NCI-H1092 (cell line): ENCODE results near the gene GOLGA8R.
"Not testable (repeated sequence)": the region's sequence is repeated elsewhere in the genome, so short reads cannot be mapped to it uniquely, and the experiment has no call there.

Experiments used
- DNase-seq: peaks from one replicate; lab custom pipeline; 2025; lab: John Stamatoyannopoulos, UW

The GOLGA8R gene, protein sequence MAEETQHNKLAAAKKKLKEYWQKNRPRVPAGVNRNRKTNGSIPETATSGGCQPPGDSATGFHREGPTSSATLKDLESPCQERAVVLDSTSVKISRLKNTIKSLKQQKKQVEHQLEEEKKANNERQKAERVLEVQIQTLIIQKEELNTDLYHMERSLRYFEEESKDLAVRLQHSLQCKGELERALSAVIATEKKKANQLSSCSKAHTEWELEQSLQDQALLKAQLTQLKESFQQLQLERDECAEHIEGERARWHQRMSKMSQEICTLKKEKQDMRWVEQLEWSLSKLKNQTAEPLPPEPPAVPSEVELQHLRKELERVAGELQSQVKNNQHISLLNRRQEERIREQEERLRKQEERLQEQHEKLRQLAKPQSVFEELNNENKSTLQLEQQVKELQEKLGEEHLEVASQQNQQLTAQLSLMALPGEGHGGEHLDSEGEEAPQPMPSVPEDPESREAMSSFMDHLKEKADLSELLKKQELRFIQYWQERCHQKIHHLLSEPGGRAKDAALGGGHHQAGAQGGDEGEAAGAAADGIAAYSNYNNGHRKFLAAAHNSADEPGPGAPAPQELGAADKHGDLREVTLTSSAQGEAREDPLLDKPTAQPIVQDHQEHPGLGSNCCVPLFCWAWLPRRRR

DNA sequence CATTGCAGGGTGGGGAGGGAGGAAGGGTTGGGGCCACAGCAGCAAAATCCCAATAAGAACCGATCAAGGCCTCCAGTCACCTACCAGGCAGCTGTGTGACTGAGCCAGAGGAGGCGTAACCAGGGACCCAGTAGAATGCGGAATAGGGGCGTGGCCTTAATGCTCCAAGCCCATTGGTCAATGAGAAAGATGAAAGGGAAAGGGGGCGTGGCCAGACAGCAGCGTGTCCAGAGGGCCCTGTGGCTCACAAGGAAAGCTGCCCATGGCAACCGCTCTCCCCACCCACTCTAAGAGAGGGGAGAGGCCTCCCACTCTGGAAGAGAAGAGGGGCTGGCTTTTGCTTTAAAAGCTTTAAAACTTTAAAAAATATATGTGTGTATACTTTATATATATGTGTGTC lies at the start of gene GOLGA8R:
Gene GOLGA8R (minus strand): TSS at position 101 of the 400 bp plus-strand sequence. CDS start 98 bp downstream, at position 3.
- DNase-seq, result not testable (repeated sequence)

DNA sequence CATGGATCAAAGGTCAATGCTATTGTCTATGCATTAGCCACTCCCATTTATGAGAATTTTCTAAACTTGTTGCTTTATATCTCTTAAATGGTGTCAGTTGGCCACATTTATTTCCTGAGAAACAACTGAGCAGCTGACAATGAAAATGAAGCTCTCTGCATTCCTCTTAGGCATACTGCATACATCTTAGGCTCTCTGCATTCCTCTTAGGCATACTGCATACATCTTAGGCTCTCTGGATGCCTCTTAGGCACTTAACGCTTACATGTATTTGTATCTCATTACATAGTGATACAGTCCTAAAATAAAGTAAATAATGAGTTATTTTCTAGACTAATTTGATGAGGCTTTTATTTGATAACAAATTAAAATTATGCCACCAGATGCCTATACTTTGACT lies 49.8 kb upstream of the GOLGA8R start:
- DNase-seq, result not testable (repeated sequence)

DNA sequence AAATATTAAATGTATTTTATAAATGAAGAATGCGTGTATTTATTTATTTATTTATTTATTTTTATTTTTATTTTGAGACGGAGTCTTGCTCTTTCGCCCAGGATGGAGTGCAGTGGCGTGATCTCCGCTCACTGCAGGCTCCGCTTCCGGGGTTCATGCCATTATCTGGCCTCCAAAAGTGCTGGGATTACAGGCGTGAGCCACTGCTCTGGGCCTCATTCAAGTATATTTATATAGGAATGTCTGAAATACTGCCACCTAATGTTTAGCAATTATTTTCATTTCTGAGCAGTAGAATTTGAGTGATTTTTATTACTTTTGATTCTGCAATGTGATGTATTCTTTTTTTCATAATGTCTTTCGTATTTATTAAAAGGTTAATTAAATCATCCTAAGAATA lies 48.1 kb upstream of the GOLGA8R start:
- not testable (repeated sequence) for DNase-seq

DNA sequence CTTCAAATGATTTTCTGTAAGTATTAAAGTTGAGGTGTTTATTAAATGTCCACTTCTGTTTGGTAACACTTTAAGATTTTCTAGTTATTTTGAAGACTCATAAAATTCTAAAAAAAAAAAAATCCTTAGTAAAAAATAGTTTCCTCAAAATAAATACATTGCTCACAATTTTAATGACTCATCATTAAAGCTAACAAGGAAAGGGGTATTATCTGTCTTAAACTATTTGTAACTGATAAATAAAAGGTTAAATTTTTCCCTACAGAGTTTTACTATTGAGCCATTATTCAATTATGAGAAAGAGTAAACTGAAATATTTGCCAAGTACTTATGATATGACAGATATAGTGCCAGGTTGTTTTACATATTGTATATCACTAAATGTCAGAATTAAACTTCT lies 38.6 kb upstream of the GOLGA8R start:
- not testable (repeated sequence) for DNase-seq

DNA sequence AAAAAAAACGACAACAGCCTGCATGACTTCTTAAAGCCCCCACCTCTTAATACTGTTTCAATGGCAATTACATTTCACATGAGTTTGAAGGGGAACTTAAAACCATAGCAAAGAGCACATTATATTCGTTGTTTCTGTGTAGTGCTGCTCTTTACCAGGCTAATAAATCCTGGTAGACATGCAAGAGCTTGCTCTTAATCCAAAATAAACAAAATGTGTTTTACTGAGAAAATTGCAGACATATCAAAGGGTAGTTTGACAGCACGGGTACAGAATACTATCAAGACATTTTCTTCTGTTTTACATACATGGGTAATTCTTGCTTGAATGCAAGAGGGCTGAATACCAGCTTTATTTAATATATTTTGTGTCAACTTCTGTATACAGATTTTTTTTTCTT lies 24.3 kb upstream of the GOLGA8R start:
- not testable (repeated sequence) for DNase-seq

DNA sequence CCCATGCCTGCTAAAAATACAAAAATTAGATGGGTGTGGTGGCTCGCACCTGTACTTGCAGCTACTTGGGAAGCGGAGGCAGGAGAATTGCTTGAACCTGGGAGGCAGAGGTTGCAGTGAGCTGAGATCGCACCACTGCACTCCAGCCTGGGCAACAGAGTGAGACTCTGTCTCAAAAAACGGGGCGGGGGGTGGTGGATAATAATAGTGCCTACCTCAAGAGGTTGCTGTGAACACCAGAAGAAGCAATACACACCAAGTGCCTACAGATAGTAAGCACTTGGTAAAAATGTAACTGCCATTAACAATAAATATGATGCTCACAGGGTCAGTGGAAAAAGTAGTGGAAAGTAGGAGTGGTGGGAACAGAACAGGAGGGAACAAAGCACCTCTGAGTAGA lies 21.8 kb upstream of the GOLGA8R start:
- not testable (repeated sequence) for DNase-seq

DNA sequence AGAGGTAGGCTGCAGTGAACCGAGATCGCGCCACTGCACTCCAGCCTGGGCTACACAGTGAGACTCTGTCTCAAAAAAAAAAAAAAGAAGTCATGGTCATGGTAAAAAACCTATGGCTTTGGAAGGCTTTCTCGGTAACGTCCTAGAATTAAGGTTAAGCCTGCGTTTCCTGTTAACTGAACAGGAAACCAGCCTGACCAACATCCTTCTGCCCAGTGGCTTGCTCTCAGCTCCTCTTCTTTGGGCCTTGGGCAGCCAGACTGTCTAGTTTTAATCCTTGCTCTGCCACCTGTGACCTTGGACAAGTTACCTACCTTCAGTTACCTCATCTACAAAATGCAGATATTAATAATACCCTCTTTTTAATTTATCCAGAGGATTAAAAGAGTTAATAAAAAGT lies 6.7 kb upstream of the GOLGA8R start:
- DNase-seq, result not testable (repeated sequence)

DNA sequence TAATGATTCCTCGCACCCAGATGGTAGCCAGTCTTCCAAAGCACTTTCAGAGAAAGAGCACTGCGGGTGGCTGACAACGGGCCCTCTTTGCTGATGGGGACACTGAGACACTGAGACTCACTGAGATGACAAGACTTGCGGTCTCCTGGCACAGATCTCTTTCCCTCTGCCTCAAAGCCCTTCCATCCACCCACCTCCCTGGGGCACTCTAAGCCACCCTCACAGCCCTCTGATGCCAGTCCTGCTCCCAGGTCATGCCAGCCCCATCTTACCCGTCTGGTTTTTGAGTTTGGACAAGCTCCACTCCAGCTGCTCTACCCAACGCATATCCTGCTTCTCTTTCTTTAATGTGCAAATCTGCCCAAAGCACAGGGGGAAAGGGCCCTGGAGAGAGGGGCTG lies 6.4 kb downstream of the GOLGA8R start:
- not testable (repeated sequence) for DNase-seq

DNA sequence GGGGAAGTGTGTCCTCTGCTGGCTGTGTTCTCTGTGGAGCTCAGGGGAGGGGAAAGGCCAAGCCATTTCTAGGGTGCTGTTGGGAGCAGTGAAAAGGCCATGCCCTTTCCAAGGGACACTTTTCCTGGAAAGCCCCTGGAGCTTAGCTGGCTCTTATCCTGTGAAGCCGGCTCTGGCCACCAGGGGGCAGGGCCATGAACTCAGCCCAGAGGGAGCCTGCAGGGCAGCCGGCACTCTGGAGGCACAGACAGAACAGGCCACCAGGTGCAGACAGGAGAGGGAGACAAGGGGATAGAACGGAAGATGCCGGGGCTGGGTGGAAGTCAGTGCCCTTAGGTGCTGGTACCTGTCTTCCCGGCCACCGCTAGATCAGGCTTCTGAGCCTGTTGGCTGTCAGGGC lies 15.1 kb downstream of the GOLGA8R start:
- DNase-seq, result not testable (repeated sequence)

DNA sequence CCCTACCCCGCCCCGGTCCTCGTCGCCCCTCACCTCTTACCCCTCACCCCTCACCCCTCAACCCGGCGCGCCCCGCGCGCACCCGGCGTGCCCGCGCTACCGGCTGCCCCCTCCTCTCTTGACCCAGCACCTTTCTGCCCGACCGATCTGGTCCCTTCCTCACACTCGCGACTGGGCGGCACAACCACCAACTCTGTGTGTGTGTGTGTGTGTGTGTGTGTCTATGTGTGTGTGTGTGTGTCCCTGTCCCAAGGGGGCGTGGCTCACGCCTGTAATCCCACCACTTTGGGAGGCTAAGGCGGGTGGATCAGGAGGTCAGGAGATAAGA lies 20.4 kb downstream of the GOLGA8R start:
- DNase-seq, result not testable (repeated sequence)

DNA sequence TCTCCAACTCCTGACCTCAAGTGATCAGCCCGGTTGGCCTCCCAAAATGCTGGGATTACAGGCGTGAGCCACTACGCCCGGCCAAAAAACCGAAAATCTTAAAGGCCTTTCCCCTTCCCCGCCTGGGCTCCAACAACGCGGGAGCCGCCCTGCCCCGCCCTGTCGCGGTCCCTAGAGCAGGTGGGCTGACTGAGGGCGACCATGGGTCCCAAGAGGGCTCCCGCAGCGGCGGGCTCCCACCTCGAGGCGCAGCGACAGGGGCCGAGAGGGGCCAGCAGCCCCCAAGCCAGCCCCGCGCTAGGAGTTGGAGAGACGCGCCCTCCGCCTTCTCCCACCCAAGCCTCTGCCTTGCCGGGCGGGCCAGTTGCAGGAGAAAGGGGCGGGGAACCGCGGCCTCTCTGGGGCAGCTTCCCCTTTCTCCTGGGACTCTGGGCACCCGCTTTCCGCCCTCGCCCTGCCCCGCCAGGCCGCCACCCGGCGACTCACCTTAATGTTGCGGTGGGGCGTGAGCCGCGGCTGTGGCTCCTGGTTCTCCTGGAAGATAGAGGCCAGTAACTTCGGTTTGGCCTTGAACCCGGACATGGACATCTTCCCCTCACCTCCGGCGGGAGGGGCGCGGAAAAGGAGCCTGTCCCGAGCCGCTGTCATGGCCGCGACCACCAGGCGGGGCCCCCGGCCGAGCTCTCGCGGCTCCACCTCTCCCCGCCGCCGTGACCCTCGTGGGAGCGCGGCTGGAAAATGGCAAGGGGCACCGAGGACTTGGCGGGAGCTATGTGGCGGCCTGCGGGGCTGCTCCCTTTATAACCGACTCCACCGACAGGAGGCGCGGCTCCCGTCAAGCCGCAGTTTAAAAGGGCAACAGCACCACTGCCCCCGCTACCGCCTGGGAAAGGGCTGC lies 21.0 kb downstream of the GOLGA8R start, which contains the start of gene CHRFAM7A:
Gene CHRFAM7A (minus strand): TSS at position 775 of the 898 bp plus-strand sequence. CDS start 10,189 bp downstream, outside the sequence.
- DNase-seq, result not testable (repeated sequence)

DNA sequence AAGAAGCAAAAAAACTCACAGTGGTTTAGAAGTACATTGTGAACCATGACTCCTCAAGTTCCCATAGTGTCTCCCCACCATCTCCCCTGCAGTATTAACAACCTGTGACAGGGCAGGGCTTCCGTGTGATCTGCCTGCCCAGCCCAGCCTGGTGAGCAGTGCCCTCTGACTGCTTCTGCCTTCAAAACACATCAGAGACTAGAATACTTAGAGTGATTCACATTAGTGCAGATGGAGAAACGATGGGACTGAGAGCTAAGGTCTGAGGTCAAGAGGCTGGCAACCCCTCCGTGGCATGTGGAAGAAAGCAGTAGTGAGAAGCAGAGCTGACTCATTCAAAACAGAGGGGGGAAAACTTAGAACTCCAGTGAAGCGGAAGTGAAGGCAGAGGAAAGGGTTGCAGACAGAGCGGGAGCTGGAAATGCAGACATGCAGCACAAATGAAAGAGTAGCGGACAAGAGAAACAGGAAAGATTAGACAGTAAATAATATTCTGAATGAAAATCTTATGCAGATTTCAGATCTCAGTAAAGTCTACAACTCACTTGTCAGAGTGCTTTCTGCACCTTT lies 27.7 kb downstream of the GOLGA8R start:
- DNase-seq, result not testable (repeated sequence)

DNA sequence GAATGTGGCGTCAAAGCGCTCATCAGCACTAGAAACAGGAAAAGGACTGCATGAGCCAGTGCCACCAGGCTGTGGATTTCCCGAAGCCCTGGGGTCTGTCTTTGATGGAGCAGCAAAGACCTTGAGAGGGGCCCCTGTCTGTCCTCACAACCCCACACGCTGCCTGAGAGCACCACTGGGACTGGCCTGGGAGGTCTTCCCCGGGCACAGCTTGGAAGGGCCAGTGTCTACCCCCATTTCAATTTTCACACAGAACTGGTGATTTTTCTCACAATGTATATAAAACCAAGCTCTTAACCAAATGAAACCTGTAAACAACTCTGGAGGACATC lies 37.0 kb downstream of the GOLGA8R start:
- DNase-seq, result not testable (repeated sequence)

DNA sequence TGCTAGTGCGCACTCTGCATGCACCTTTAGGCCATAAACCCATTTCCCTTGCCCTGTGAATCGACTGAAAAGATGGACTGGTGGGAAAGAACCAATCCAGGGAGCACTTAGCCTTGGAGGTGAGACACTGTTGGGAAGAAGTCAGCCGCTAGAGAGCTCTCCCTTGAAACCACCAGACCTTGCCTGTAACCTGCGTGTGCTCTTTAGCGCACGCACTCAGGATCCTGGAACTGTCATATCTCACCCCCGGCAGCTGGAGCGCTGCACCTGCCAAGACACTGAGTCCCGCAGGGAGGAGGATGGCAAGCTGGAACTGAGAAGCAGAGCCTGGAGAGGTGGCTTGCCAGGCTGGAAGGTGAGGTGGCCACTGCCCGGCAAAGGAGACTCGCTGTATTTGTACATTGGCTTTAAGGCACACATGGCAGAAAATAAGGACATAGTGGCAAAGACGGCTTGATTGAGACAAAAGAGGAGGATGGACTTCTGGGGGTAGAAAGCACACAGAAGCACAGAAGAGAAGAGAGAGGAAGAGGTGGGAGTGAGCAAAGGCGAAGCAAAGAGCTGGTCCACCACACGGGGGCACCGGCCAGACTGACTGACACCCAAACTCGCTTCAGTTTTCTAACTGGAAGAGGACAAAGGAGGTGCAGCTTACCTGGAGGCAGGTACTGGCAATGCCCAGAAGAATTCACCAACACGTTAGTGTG lies 37.5 kb downstream of the GOLGA8R start:
- not testable (repeated sequence) for DNase-seq

DNA sequence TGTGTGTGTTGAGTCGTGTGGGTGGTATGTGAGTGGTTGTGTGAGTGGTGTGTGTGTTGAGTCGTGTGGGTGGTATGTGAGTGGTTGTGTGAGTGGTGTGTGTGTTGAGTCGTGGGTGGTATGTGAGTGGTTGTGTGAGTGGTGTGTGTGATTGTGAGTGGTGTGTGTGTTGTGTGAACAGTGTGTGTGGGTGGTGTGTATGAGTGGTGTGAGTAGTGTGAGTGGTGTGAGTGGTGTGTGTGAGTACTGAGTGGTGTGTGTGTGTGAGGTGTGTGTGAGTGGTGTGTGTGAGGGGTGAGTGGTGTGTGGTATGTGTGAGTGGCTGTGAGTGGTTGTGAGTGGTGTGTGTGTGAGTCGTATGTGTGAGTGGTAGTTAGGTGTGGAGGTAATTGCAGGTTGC lies 38.2 kb downstream of the GOLGA8R start:
- DNase-seq, result not testable (repeated sequence)

DNA sequence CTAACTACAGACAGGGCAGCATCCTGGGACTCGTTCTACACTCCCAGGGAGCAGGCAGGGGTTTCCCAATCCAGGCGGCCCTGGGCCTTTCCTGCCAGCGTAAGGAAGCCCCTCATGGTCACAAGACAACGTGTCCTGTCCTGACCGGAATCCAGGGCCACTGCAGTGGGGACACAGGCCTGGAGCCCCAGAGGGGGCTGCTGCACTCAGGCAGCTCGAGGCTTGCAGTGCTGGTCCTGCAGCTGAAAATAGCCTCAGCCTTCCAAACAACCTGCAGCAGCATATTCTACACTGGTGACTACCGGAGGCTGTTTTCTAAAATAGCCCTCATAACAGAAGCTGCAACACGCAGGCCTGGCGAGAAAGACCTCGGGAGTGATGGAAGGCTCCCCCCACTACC lies 39.2 kb downstream of the GOLGA8R start:
- not testable (repeated sequence) for DNase-seq

DNA sequence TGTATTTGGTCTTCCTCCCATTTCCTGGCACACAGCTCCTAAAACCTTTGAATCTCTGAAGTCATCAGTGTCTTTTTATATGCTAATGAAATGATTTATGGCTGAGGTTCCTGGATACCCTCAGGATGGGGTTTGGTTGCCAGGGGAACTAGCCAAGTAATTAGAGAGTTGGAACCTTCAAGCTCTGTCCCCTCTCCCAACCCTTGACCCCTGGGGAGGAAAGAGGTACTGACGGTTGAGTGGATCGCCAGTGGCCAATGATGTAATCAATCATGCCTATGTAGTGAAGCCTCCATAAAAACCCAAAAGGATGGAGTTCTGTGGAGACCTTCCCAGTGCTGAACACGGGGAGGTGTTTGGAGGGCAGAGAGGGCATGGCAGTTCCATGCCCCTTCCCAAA lies 45.8 kb downstream of the GOLGA8R start:
- DNase-seq, result not testable (repeated sequence)

DNA sequence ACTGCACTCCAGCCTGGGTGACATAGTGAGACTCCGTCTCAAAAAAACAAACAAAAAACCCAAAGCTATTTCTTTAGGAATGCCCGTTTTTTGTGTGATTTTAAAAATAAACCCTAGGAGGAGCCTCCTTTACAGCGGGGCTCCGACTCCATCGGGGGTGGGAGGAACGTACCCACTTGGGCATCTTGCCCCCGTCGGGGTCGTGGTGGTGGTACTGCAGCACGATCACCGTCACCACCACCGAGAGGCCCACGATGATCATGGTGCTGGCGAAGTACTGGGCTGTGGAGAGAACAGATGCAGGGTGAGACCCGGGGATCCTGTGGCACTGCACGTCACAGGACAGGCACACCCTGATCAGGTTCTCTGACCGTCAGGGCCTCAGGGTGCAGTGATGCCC lies 46.8 kb downstream of the GOLGA8R start:
- DNase-seq, result not testable (repeated sequence)

DNA sequence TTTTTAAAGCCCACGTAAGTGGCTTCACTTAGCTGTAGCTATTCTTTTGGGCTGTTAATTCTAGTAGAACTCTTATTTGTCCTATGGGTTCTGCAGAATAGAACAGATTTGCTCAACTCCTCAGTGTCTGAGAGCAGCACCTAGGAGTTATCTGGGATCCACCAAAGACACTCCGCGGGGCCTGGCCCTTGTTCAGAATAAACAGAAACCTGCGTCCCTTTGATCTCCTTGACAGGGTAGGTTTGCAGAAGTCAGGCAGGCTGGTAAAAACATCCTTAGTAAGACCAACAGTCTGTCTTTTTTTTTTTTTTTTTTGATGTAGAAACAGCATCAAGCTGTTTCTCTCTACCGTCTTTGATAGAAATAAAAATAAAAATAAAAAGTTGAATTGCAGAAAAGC lies 52.7 kb downstream of the GOLGA8R start:
- not testable (repeated sequence) for DNase-seq

DNA sequence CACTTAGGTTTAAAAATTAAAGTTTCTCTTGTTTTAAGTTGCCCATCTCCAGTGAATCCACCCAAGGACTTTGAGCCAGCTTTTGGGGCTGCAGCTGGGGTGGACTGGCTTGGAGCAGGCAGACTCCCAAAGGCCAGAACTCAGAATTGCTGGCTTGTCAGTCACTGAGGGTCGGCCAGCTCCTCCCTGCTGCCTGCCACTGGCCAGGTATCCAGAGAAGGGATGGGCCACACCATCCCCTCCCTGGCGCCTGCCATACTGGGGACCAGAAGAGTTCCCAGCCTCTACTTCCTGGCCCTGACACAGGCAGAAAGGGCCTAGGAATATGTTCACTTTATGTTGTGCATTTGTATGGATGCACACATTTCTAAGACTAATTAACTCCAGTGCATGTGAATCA lies 53.1 kb downstream of the GOLGA8R start:
- DNase-seq, result not testable (repeated sequence)

DNA sequence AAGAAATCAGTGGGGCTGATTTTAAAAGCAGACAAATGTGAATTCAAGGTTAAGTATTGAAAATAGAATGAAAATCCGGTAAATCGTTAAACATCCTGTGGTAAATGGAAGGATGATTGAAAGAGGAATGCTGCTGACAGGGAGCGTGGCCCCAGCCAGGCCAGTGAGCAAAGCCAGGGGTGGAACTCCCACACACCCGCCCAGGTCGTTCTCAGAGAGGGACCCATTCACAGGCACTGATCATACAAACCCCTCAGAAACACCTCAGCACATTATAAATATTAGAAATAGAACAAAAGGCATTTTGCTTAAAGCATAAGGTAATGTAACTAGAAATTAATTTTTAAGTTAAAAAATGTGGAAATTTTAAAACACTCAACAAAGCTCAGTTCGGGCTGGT lies 59.0 kb downstream of the GOLGA8R start:
- not testable (repeated sequence) for DNase-seq
